GM12892 (cell line): Measurements from ENCODE around the gene LRP2.

Experiments
- POLR2A ChIP-seq: IDR thresholded peaks from 2 replicates; pipeline ENCODE4 v1.6.1; 2011; ENCODE audit warnings: low read depth, low read length, control low read depth
- POLR2AphosphoS5 ChIP-seq: IDR thresholded peaks from 2 replicates; pipeline ENCODE4 v1.6.1; 2011; ENCODE audit warnings: low read depth, low read length, control low read depth

DNA sequence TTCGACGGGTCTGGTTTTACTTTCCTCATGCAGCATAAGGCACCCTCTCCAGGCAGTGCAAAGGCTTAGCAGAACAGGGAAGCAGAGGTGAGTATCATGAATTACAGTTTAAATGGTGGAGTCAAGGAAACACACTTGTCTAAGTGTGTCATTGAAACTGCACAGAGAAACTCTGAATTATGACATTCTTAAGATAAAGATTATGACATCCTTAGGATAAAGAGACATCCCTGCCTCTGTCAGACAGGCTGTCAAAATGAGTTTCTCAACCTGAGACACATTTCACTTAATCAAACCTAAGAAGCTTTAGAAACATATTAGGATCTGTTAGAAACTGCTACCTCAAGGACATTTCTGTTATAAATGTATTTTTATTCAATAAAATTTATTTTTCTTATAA, 179.8 kb downstream of the LRP2 start:
- no peak for TF ChIP-seq POLR2AphosphoS5
- TF ChIP-seq POLR2A, result no peak
